ENCODE measurements around the gene PCDHAC2. TPM values are rescaled to one million over a fixed set of nuclear protein-coding genes. Genes with fewer than 3 reads are reported as not detected.

The PCDHAC2 gene
- 0.09 and 2.4 TPM in 2 replicates for total RNA-seq

GRCh38 chr5:140966293-140967225 is at the start of gene PCDHAC2:
TSS of gene PCDHAC2 (plus strand) at chr5:140966476. CDS start at chr5:140966767, 291 bp downstream.

GRCh38 chr5:140925806-140926442 is 40.4 kb upstream of the PCDHAC2 start, which contains the start of gene PCDHAC1:
TSS of gene PCDHAC1 (plus strand) at chr5:140926299. CDS start at chr5:140926893, 594 bp downstream.

Other genes with a start within 250 kb of the PCDHAC2 start
- gene PCDHA1, start 180.3 kb upstream of the PCDHAC2 start, total RNA-seq = under 0.01 TPM in 1 of 2 replicates, not detected in the other
- 0.18 and 0.19 TPM in 2 replicates for gene PCDHA2, start 171.6 kb upstream of the PCDHAC2 start, total RNA-seq
- gene PCDHA3, start 165.4 kb upstream of the PCDHAC2 start, total RNA-seq = 0.28 and 0.36 TPM in 2 replicates
- gene PCDHA4, start 159.4 kb upstream of the PCDHAC2 start, total RNA-seq = 0.75 and 1.1 TPM in 2 replicates
- 0.09 TPM in 2 replicates for gene PCDHA5, start 144.9 kb upstream of the PCDHAC2 start, total RNA-seq
- gene PCDHA6, start 138.5 kb upstream of the PCDHAC2 start, total RNA-seq = 0.56 and 0.63 TPM in 2 replicates
- gene PCDHA7, start 132.2 kb upstream of the PCDHAC2 start, total RNA-seq = 0.27 and 0.28 TPM in 2 replicates
- 0.09 and 0.19 TPM in 2 replicates for gene PCDHA8, start 125.3 kb upstream of the PCDHAC2 start, total RNA-seq
- 0.09 TPM in 2 replicates for gene PCDHA9, start 118.1 kb upstream of the PCDHAC2 start, total RNA-seq
- 0.45 and 0.56 TPM in 2 replicates for gene PCDHA10, start 110.6 kb upstream of the PCDHAC2 start, total RNA-seq
- 0.09 and 0.27 TPM in 2 replicates for gene PCDHA11, start 97.5 kb upstream of the PCDHAC2 start, total RNA-seq
- 0.09 and 0.19 TPM in 2 replicates for gene PCDHA12, start 91.2 kb upstream of the PCDHAC2 start, total RNA-seq
- 0.09 and 0.19 TPM in 2 replicates for gene PCDHA13, start 84.4 kb upstream of the PCDHAC2 start, total RNA-seq
- 0.18 and 0.19 TPM in 2 replicates for gene PCDHAC1, start 40.2 kb upstream of the PCDHAC2 start, total RNA-seq
- gene PCDHB1, start 84.9 kb downstream of the PCDHAC2 start, total RNA-seq = not detected in 2 replicates
- gene PCDHB2, start 128.1 kb downstream of the PCDHAC2 start, total RNA-seq = 1.8 and 3.5 TPM in 2 replicates
- 0.36 and 0.38 TPM in 2 replicates for gene PCDHB3, start 134.0 kb downstream of the PCDHAC2 start, total RNA-seq
- gene PCDHB4, start 155.3 kb downstream of the PCDHAC2 start, total RNA-seq = 0.09 TPM in 2 replicates
- gene PCDHB5, start 168.7 kb downstream of the PCDHAC2 start, total RNA-seq = 0.56 and 1.4 TPM in 2 replicates
- 0.09 TPM in 2 replicates for gene PCDHB6, start 183.6 kb downstream of the PCDHAC2 start, total RNA-seq
- 0.45 and 0.56 TPM in 2 replicates for gene PCDHB7, start 206.2 kb downstream of the PCDHAC2 start, total RNA-seq
- gene PCDHB8, start 211.3 kb downstream of the PCDHAC2 start, total RNA-seq = 0.18 and 0.94 TPM in 2 replicates
- 0.09 and 0.19 TPM in 2 replicates for gene PCDHB16, start 215.9 kb downstream of the PCDHAC2 start, total RNA-seq
- 0.27 and 0.28 TPM in 2 replicates for gene PCDHB9, start 220.7 kb downstream of the PCDHAC2 start, total RNA-seq
- gene PCDHB10, start 225.9 kb downstream of the PCDHAC2 start, total RNA-seq = 0.72 and 1.0 TPM in 2 replicates
- 0.38 and 0.99 TPM in 2 replicates for gene PCDHB11, start 233.2 kb downstream of the PCDHAC2 start, total RNA-seq
- 0.47 and 0.54 TPM in 2 replicates for gene PCDHB12, start 242.2 kb downstream of the PCDHAC2 start, total RNA-seq
- gene PCDHB13, start 247.4 kb downstream of the PCDHAC2 start, total RNA-seq = 0.99 and 1.6 TPM in 2 replicates

Data from endothelial cell of coronary artery (primary cell).